ELF-1 (cell line): Measurements from ENCODE around the gene DUOXA1.

Experiments
- DNase-seq: peaks from one replicate; pipeline ENCODE4 v3.0.0-alpha.2; 2016; ENCODE audit warnings: low read depth, low spot score

DUOXA1 gene

GRCh38 chr15:45129651-45130129 is at the start of gene DUOXA1, which contains the start of gene DUOX1:
TSS of gene DUOXA1 (minus strand) at chr15:45129879. CDS start at chr15:45123014, 6,865 bp downstream.
TSS of gene DUOX1 (plus strand) at chr15:45129994. CDS start at chr15:45131967, 1,973 bp downstream.
- no peak for DNase-seq

- DNase-seq: no peak
Measured at GRCh38 chr15:45177285-45177684, 47.6 kb upstream of the DUOXA1 start.

GRCh38 chr15:45174577-45174976 is 44.9 kb upstream of the DUOXA1 start:
- DNase-seq: no peak

GRCh38 chr15:45174069-45174468 is 44.4 kb upstream of the DUOXA1 start:
- no peak for DNase-seq

- no peak for DNase-seq
Measured at GRCh38 chr15:45171912-45172311, 42.2 kb upstream of the DUOXA1 start.

- DNase-seq: no peak
Measured at GRCh38 chr15:45169608-45170480, 40.2 kb upstream of the DUOXA1 start.

- DNase-seq: no peak
Measured at GRCh38 chr15:45168751-45169551, 39.3 kb upstream of the DUOXA1 start.

- no peak for DNase-seq
Measured at GRCh38 chr15:45168286-45168685, 38.6 kb upstream of the DUOXA1 start.

GRCh38 chr15:45167631-45168205 is 38.0 kb upstream of the DUOXA1 start:
- DNase-seq: no peak

GRCh38 chr15:45166834-45167630 is 37.4 kb upstream of the DUOXA1 start:
- peak; percentile 82 for DNase-seq

GRCh38 chr15:45165536-45165935 is 35.9 kb upstream of the DUOXA1 start:
- DNase-seq: no peak

GRCh38 chr15:45164914-45165313 is 35.2 kb upstream of the DUOXA1 start:
- DNase-seq: no peak

- DNase-seq: no peak
Measured at GRCh38 chr15:45163508-45163856, 33.8 kb upstream of the DUOXA1 start.

- peak; percentile 95 for DNase-seq
Measured at GRCh38 chr15:45162771-45163507, 33.3 kb upstream of the DUOXA1 start.

- DNase-seq: no peak
Measured at GRCh38 chr15:45161666-45162065, 32.0 kb upstream of the DUOXA1 start.

- peak; percentile 80 for DNase-seq
Measured at GRCh38 chr15:45157974-45158373, 28.3 kb upstream of the DUOXA1 start.

- DNase-seq: no peak
Measured at GRCh38 chr15:45156744-45157455, 27.2 kb upstream of the DUOXA1 start.

- no peak for DNase-seq
Measured at GRCh38 chr15:45155739-45156138, 26.1 kb upstream of the DUOXA1 start.

GRCh38 chr15:45151998-45152828 is 22.5 kb upstream of the DUOXA1 start:
- DNase-seq: no peak
